NCI-H82 treated with DMSO at 0.1 percent for 48 hours (cell line): ENCODE results near the gene FAM216A.

Experiments used
- DNase-seq: peaks from one replicate; lab custom pipeline; 2025; ENCODE audit not compliant: unreplicated experiment; lab: John Stamatoyannopoulos, UW

FAM216A gene

GRCh38 chr12:110538869-110539622 is 70.4 kb downstream of the FAM216A start:
- no peak for DNase-seq
